Nephron progenitor cell (in vitro differentiated cells): ENCODE measurements around the gene TMEM138.
A peak's percentile ranks its signal among the peaks of the same experiment; 100 is the strongest.

Experiments
- DNase-seq: peaks from one replicate; pipeline ENCODE4 v3.0.0; 2021
- H3K27ac Mint-ChIP-seq: 2 replicates; pipeline ENCODE4 v1.8.0; 2021; ENCODE audit warnings: mild to moderate bottlenecking, moderate library complexity, mixed read lengths
- H3K27me3 Mint-ChIP-seq: 2 replicates; pipeline ENCODE4 v1.8.0; 2021; ENCODE audit warnings: mild to moderate bottlenecking, low read depth, mixed read lengths; ENCODE audit not compliant: poor library complexity
- H3K36me3 Mint-ChIP-seq: 2 replicates; pipeline ENCODE4 v1.8.0; 2021; ENCODE audit warnings: low read depth, mixed read lengths
- H3K4me1 Mint-ChIP-seq: 2 replicates; pipeline ENCODE4 v1.8.0; 2021; ENCODE audit warnings: mixed read lengths
- H3K4me3 Mint-ChIP-seq: 2 replicates; pipeline ENCODE4 v1.8.0; 2021; ENCODE audit warnings: mild to moderate bottlenecking, moderate library complexity, mixed read lengths
- H3K9me3 Mint-ChIP-seq: 2 replicates; pipeline ENCODE4 v1.8.0; 2021; ENCODE audit warnings: mild to moderate bottlenecking, moderate library complexity, mixed read lengths
- TF ChIP-seq, protein P1 (sequence below): fragments of 200-600 bp; sonication (generic); IDR thresholded peaks from 2 replicates; pipeline ENCODE4 v1.5.0; 2021; ENCODE audit warnings: antibody characterized with exemption

TMEM138 gene

DNA sequence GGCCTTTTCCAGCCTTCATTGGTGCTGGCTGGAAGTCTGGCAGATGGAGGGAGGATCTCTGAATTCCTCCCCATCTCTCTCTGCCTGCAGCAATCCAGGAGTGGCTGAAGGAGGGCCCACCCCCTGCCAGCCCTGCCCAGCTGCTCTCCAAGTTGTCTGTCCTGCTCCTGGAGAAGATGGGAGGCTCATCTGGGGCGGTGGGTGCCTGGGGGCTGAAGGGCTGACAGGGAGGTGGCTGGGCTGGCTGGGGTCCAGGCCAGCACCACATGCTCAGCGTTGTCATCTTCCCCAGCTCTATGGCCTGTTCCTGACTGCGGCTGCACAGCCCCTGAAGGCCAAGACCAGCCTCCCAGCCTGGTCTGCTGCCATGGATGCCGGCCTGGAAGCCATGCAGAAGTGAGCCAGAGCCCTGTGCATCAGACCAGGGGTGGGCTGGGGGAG is 17.0 kb upstream of the TMEM138 start:
- H3K9me3 Mint-ChIP-seq, result no peaks in the 10 kb centered on the region

DNA sequence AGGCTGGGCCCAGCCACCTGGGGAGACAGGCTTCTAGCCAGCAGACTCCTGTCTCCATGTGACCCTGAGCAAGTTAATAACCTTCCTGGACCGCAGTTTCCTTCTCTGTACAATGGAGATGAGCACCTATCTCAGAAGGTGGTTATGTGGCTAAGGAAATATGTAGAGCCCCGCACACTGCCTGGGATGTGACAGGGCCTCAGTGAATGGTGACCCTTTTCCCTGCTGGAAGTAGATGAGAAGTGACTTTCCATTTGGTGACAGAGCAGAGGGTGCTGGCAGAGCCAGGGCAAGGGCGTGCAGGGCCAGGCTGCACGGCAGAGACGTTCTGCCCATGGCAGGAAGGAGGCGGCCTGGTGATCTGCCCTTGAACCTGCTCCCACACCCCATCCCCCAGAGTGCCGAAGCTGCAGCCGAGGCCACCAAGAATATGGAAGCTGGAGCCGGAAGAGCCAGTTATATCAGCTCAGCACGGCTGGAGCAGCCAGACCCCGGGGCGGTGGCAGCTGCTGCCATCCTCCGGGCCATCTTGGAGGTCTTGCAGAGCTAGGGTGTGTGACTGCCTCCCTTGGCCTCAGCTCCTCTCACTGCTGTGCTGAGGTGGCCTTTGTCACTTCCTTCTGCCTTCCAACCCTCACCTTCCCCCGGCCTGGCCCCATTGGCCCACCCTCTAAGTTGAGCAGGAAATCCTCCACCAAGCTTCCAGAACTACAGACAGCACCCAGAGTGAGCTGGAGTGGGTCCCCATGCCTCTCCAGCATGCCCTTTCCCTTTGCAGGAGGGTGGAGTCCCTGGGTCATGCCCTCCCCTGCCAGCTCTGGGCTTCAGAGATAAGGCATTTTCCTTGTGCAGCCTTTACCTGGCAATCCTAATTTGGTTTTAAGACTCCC is 16.0 kb upstream of the TMEM138 start:
- H3K4me1 Mint-ChIP-seq, result no peaks in the 10 kb centered on the region

More for the DNA sequence above, 17.0 kb upstream of the TMEM138 start:
- DNase-seq, result no peak
- no peaks in the 10 kb centered on the region for H3K27me3 Mint-ChIP-seq
- no peak overlapping the region for H3K27ac Mint-ChIP-seq
- no peak overlapping the region for H3K4me3 Mint-ChIP-seq
- H3K4me1 Mint-ChIP-seq, result no peaks in the 10 kb centered on the region
- TF ChIP-seq, protein P1, sequence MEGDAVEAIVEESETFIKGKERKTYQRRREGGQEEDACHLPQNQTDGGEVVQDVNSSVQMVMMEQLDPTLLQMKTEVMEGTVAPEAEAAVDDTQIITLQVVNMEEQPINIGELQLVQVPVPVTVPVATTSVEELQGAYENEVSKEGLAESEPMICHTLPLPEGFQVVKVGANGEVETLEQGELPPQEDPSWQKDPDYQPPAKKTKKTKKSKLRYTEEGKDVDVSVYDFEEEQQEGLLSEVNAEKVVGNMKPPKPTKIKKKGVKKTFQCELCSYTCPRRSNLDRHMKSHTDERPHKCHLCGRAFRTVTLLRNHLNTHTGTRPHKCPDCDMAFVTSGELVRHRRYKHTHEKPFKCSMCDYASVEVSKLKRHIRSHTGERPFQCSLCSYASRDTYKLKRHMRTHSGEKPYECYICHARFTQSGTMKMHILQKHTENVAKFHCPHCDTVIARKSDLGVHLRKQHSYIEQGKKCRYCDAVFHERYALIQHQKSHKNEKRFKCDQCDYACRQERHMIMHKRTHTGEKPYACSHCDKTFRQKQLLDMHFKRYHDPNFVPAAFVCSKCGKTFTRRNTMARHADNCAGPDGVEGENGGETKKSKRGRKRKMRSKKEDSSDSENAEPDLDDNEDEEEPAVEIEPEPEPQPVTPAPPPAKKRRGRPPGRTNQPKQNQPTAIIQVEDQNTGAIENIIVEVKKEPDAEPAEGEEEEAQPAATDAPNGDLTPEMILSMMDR, result no peak
- peaks cover 16% of the 10 kb centered on the region for H3K36me3 Mint-ChIP-seq

DNA sequence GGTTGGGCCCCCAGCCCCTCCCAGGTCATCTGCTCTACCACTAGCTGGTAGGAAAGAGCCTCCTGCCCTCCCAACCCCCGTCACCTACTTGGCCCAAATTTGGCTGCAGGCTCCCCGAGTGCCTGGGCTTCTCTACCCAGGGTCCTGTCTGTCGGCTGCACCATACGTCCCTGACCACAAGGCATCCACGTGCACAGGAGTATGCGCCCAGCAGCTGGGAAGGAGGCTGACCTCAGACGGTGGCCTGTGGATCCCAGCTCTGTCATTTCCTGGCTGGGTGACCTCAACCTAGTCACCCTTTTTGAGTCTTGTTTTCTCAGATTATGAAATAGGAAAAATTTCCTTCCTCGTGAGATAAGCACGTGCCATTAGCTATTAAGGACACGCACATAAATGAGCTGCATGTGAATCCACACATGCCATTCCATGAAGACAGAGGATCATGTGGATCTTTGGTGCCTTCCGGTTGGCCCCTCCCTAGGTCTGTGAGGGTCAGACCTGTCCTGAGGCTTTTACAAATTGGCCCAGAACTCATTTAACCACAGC is 14.2 kb upstream of the TMEM138 start:
- Mint-ChIP-seq H3K36me3 (peaks cover 4% of the 10 kb centered on the region), H3K27me3 (no peaks in the 10 kb centered on the region), H3K27ac (peak overlapping the region; percentile 54), H3K4me1 (no peaks in the 10 kb centered on the region), H3K4me3 (no peak overlapping the region), H3K9me3 (no peaks in the 10 kb centered on the region)
- TF ChIP-seq, protein P1, result no peak
- no peak for DNase-seq

More for the DNA sequence above, 16.0 kb upstream of the TMEM138 start:
- no peak for DNase-seq
- H3K36me3 Mint-ChIP-seq, result peaks cover 9% of the 10 kb centered on the region
- no peaks in the 10 kb centered on the region for H3K27me3 Mint-ChIP-seq
- H3K27ac Mint-ChIP-seq, result peak overlapping the region; percentile 92
- H3K9me3 Mint-ChIP-seq, result no peaks in the 10 kb centered on the region
- TF ChIP-seq, protein P1, result no peak
- H3K4me3 Mint-ChIP-seq, result no peak overlapping the region

DNA sequence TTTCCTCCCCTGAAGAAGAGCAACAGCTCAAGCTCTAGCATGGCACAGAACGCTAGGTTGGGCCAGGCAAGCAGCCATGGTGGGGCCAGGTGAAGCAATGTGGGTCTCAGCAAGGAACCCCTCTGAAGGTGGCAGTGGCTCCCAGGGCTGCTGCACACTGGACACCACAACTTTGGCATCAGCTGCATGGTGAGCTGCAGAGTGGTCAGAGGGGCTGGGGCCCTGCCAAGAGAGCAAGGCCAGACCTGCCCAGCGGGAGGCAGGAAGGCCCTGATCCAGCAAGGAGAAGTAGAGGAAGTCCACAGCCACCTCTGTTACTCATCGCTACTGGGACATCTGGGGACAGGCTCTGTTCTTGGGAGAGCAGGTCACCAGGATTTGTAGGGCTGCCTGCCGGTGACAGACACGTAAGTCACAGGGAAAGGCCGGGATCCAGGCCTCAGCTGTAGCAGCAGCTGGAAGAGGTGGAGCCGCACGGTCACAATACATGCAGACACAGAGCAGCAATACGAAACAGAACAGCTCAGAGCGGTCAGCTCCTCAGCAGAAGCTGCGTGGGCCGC is 12.9 kb upstream of the TMEM138 start:
- TF ChIP-seq, protein P1, result no peak
- H3K9me3 Mint-ChIP-seq, result no peaks in the 10 kb centered on the region

DNA sequence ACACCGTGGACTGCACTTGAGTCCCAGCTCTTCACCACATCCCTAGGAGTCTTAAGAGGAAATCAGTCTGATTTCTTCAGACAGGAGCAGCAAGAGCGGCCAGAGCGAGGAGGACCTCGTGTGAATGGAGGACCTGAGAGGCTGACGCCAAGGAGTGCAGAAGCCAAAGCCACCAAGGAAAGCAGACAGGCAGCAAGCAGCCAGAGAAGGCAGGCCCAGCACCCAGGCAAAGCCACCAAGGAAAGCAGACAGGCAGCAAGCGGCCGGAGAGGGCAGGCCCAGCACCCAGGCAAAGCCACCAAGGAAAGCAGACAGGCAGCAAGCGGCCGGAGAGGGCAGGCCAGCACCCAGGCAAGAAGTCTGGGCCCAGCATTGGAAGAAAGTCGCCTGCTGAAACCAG is 12.3 kb upstream of the TMEM138 start:
- Mint-ChIP-seq H3K9me3 (no peaks in the 10 kb centered on the region), H3K27ac (peak overlapping the region; percentile 81), H3K4me1 (no peaks in the 10 kb centered on the region), H3K4me3 (no peak overlapping the region), H3K27me3 (peaks cover 2% of the 10 kb centered on the region), H3K36me3 (peaks cover 4% of the 10 kb centered on the region)
- TF ChIP-seq, protein P1, result no peak
- no peak for DNase-seq

More for the DNA sequence above, 12.9 kb upstream of the TMEM138 start:
- H3K4me1 Mint-ChIP-seq, result no peaks in the 10 kb centered on the region
- H3K4me3 Mint-ChIP-seq, result no peak overlapping the region
- H3K36me3 Mint-ChIP-seq, result peaks cover 4% of the 10 kb centered on the region
- peaks cover 2% of the 10 kb centered on the region for H3K27me3 Mint-ChIP-seq
- peak overlapping the region; percentile 80 for H3K27ac Mint-ChIP-seq
- DNase-seq, result no peak
